A172 (cell line): ENCODE measurements around the gene REELD1. TPM values are rescaled to one million over a fixed set of nuclear protein-coding genes. Genes with fewer than 3 reads are reported as not detected.

Experiments used
- DNase-seq: peaks from one replicate; pipeline ENCODE4 v3.0.0-alpha.2; 2015; ENCODE audit warnings: low spot score
- total RNA-seq: library from RNA; depleted of rRNA; stranded (reverse); fragments of >200 nt; shearing (Covaris generic); gene quantifications from 2 replicates; pipeline ENCODE4 v1.2.3, GENCODE V29; 2014; rRNA removed

Gene REELD1
- total RNA-seq, 1 experiment from 2014 or later, result not detected

DNA sequence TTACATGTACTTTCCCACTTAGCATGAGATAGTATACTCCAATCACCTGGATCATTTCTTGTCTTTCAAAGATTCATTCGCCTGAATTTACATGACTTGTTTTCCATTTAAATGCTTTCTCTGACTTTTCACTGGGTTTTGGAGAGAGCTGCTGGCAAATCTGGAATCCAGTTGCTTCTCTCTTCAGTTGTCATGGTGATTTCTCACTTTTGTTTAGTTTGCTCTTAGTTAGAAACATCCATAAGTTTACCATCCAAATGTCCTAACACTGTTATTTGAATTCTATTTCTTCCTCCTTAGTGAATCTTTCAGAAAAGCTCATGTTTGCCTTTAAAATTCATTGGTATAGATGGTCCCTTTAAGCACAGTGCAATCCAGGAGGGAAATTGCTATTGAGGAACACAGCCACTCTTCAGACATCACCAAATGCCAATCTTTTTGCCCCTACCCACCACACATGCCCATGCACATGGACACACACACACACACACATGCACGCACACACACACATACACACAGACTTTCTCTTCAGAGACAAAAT lies 51.7 kb downstream of the REELD1 start:
- no peak for DNase-seq

GRCh38 chr4:146267826-146268225 lies 53.5 kb downstream of the REELD1 start:
- no peak for DNase-seq

DNA sequence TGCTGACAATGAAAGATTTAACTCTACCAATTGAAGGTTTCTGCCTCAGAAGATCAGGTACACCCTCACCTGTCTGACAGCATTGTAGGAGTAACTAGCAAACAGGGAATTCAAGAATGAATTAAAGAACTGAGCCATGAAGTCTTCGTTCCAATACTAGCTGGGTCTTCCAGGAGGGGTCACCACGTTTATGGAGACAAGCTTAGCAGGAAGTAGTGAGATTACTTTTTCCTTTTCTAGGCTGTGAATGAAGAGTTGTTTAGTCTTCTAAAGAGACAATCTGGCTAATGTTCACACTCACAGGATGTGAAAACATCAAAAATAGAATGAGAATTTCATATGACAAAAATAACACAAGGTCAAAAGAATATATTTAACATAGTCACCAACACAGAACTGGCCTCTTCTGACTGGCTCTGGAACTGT lies 54.9 kb downstream of the REELD1 start:
- DNase-seq, result no peak

- DNase-seq, result no peak
Observed at GRCh38 chr4:146271466-146271865, 57.1 kb downstream of the REELD1 start.

GRCh38 chr4:146273204-146273901 lies 59.0 kb downstream of the REELD1 start:
- no peak for DNase-seq

DNA sequence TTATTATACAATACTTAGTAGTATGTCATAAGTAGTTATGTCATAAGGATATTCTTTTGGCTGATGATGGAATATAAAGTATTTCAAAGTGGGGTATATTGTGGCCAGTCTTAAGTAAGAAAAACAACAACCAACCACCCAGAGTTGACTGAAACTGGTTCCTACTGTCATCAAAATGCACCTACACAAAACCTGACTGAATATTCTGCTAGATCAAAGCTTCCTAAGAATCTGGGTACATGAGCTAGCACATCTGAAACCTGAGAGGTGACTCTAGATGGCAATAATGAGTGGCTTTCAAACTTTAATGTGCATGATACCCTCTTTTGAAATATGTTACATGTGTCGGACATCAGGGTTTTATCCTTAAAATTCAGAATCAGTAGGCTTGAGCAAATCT lies 60.4 kb downstream of the REELD1 start:
- no peak for DNase-seq

DNA sequence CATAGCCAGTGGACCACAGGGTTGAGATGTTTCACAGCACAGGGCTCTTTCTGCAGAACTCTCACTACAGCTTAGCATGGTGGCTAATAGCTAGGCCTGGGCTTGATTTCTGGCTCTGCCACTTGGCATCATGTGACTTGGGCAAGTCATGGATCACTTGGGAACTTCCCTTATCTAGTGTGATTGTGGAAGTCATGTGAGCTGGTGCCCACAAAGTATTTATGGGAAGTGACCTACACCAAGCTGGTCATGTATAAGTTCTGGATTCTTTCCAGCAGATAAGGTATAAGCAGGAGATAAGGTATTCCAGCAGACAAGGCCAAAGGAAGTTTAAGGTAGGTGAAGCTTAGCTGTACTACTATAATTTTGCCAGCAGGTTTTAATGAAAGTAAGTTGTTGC lies 61.0 kb downstream of the REELD1 start:
- DNase-seq, result no peak

DNA sequence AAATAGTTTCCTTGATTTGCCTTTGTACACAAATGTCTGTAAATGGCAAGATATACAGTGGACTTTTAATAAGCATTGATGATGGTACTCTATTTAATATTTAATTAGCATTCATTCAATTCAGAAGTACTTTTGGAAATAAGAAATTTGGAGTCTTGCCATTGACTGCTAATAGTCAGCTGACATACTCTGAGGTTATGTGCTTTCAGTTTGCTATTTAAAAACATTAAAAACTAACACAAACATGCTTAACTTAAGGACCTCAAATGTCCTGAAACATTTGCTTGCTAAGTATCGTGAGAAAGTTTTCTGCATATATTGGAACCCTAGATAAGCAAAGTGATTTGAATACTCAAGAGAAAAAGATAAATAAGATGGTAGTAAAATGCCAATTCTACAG lies 64.6 kb downstream of the REELD1 start:
- DNase-seq, result no peak

Other genes with a start within 250 kb of the REELD1 start
- 77.5 and 99.4 TPM in 2 replicates for gene LSM6, start 38.8 kb upstream of the REELD1 start, total RNA-seq